NCI-H226 (cell line): ENCODE data around the gene TRAFD1.
"Not testable (repeated sequence)": the region's sequence is repeated elsewhere in the genome, so short reads cannot be mapped to it uniquely, and the experiment has no call there.

Source experiments
- DNase-seq: peaks from one replicate; pipeline ENCODE4 v3.0.0-alpha.2; 2015

The TRAFD1 gene, protein sequence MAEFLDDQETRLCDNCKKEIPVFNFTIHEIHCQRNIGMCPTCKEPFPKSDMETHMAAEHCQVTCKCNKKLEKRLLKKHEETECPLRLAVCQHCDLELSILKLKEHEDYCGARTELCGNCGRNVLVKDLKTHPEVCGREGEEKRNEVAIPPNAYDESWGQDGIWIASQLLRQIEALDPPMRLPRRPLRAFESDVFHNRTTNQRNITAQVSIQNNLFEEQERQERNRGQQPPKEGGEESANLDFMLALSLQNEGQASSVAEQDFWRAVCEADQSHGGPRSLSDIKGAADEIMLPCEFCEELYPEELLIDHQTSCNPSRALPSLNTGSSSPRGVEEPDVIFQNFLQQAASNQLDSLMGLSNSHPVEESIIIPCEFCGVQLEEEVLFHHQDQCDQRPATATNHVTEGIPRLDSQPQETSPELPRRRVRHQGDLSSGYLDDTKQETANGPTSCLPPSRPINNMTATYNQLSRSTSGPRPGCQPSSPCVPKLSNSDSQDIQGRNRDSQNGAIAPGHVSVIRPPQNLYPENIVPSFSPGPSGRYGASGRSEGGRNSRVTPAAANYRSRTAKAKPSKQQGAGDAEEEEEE

DNA sequence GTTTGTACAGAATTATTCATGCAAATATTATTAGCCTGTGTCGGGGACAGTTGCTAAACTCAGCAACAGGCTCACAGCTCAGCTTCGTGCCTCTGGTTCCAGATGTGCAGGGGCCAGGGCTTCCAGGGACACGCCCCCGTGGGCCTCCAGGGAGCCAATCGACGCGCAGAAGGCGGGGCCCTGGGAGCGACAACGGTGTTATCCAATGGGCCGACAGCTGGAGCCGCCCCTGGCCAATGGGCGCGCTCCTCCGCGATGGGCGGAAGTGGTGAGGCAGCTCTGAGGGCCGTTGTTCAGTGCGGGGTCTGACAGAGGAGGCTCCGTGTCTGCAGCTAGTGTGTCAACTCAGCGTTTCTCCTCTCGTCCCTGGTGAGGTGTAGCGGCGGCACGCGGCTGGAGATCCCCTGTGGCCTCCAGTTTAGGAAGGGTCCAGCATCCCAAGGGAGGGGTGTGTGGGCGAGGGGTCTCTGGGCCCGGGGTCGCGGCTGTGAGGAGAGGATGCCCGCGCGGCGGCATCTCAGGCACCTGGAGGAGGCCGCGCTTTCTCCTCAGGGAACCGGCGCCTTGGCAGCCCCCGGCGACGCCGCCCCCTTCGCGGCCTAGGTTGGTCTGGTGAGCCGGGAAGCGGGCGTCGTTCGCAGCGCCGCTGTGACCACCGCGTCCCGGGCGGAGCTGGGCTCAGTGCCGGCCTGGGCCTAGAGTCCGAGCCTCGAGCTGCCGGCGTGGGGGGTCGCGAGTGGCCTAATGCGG, at the start of gene TRAFD1:
Gene TRAFD1 (plus strand): TSS at position 311 of the 750 bp plus-strand sequence. CDS start 4,963 bp downstream, outside the sequence.
- peak; percentile 96 for DNase-seq

DNA sequence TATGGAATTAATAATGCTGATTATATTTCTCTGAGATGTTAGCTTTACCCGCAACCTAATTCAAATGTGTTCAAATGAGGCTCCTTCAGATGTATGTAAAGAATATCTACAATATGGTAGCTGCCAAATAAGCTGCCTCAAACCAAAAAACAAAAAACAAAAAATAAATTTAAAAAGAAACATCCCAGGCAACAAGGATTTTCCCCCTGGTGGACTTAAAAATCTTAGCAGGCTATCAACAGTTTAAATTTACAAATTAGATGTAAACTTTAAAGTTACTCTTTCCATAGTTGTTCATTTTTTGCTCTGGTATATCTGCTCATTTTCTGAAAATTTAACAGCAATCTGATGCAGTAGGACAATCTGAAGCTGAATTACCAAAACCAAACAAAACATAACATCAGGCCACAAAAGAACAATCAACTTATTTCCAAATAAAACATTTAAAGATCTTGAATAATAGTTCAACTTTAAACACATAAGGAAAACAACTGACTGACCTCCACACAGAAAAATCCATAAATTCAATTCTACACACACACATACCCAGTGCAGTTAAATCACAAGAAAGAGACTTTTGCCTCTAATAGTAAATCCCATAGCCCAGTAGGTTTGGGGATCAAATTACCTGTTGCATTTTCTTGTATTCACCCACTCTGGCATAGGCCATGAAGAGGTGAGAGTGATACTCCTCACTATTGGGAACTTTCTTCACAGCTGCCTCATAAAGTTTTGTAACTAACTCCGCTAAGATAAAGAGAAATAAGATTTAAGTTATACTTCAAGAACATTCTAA, 38.1 kb upstream of the TRAFD1 start:
- no peak for DNase-seq

DNA sequence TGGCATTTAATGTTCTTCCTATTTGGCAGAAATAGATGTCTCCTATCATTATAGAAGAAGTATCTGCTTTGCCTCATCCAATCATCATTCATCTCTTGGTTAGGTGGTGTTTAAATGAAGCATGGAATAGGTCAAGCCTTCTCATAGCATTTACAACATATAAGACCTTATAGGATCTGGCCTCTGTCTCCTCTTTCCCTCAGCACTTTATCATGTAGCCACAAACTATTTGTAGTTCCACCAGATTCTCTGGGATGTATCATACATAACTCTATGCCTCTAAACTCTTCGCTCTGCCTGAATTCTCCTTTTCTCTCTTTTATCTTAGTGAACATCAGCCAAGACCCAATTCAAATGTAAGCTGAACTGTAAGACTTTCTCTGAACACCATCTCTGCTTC, 37.5 kb upstream of the TRAFD1 start:
- no peak for DNase-seq

DNA sequence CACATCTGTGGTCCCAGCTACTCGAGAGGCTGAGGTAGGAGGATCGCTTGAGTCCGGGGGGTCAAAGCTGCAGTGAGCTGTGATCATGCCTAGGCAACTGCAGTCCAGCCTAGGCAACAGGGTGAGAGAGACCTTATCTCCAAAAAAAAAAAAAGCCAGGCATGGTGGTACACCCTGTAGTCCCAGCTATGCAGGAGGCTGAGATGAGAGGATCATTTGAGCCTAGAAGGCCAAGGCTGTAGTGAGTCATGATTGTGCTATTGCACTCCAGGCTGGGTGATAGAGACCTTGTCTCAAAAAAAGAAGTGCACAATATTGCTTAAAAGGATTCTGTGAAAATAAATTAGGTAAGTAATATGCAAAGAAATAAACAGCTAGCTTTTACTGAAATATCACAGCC, 33.8 kb upstream of the TRAFD1 start:
- DNase-seq: no peak

DNA sequence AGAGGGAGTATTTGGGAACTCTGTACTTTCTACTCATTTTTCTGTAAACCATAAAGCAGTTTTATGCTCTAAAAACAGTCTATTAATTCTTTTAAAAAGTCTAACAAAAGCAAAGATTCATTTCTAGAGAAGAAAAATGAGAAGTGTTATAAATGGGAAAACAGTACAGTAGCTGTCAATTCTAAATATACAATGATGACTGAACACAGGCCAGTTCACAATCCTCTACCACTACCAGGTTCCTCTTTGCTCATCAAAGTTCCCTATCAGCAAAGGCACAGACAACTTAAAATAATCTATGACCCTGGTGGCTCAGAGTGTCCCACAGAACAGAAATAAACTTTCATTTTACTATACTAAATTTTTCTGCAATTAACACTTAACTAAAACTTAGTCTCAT, 29.3 kb upstream of the TRAFD1 start:
- DNase-seq: no peak

DNA sequence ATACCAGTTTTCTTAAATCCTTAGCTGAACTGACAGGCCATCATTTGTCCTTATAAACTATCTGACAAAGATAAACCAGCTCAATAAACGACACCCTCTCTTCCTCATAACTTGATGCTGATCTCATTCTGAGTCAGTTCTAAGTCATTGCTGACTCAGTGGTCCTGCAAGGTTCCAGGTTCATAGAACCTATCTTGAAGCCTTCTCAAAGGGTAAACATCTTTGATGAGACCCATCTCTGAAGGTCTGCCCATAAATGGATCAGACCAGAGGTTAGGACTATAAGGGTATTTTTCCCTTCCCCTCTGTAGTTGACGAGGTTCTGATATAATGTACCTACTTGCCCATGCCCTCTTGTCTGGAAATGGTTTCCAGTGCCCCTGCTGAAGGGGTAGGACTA, 28.7 kb upstream of the TRAFD1 start:
- peak; percentile 77 for DNase-seq

DNA sequence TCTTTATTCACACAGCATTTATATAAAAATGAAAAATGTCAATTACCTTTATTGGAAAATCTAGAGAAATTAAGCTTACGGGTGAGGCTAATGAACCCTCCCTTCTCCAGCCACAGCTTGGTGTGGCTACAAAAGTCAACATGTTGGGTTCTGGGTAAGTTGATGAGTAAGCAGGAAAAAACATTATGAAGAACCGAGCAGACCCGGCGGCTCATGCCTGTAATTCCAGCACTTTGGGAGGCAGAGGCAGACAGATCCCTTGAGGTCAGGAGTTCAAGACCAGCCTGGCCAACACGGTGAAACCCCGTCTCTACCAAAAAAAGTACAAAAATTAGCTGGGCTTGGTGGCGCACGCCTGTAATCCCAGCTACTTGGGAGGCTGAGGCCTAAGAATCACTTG, 27.7 kb upstream of the TRAFD1 start:
- no peak for DNase-seq

DNA sequence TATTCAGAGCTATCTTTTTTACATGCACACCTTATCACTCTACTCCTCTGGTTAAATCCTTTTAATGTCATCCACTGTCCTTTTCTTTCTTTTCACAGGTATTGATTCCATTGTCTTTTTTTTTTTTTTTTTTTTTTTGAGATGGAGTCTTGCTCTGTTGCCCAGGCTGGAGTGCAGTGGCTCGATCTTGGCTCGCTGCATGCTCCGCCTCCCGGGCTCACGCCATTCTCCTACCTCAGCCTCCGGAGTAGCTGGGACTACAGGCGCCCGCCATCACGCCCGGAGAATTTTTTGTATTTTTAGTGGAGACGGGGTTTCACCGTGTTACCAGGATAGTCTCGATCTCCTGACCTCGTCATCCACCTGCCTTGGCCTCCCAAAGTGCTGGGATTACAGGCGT, 24.9 kb upstream of the TRAFD1 start:
- DNase-seq: not testable (repeated sequence)

DNA sequence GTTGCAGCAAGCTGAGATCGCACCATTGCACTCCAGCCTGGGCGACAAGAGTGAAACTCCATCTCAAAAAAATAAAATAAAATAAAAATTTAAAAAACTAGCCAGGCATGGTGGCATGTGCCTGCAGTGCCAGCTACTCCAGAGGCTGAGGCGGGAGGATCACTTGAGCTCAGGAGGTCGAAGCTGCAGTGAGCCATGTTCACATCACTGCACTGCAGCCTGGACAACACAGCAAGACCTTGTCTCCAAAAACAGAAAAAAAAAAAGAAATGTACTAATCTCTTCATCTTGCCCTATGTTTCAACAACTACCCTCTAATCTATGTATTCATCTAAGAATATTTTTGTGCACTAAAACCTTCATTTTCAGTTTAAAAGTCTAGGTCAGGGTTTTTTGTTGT, 23.2 kb upstream of the TRAFD1 start:
- no peak for DNase-seq

DNA sequence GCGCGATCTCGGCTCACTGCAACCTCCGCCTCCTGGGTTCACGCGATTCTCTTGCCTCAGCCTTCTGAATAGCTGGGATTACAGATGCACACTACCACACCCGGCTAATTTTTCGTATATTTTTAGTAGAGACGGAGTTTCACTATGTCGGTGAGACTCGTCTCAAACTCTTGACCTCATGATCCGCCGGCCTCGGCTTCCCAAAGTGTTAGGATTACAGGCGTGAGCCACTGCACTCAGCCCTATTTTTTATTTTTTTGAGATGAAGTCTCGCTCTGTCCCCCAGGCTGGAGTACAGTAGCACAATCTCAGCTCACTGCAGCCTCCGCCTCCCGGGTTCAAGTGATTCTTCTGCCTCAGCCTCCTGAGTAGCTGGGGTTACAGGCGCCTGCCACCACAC, 22.6 kb upstream of the TRAFD1 start:
- not testable (repeated sequence) for DNase-seq

DNA sequence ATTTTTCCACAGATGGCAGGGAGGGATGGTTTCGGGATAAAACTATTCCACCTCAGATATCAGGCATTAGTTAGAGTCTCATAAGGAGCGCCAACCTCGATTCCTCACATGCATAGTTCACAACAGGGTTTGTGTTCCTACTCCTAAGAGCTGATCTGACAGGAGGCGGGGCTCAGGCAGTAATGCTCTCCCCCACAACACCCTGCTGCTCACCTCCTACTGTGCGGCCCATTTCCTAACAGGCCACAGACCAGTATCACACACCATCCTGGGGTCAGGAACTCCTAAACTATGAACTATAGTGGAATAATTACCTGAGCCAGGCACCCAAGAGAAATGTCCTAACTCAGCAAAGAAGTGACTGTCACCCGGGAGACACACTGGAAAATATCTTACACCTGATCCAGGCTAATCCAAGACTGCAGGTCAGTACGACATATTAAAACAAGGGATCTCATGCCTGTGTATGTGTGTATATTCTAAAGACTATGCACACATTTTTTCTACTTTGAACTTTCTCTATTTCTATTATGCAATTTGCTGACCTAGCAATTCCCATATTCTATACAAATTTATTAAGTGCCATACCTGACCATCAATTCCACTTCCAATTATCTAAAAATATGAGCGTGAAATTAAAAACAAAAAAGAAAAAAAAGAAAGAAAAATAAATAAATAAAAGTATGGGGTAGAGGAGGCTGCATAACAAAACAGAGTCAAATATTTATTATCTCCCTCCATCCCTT, 21.4 kb upstream of the TRAFD1 start:
- no peak for DNase-seq

DNA sequence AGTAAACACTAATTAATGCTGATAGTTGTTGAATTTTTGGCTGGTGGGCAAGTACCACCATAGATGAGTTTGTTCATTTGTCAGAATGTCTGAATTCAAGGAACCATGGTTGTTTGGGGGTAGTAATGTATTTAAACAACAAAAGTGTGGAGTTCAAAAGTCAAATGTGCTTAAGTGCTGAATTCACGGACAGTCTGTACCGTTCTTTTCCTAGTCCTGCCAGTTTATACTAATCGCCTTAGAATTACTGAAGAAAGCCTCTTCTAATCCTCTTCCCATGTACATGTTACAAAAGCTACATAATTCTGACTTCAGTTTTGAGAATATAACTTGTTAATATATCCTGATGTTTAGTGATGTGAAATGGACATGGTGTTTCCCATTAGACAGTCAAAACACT, 19.5 kb upstream of the TRAFD1 start:
- DNase-seq: no peak

DNA sequence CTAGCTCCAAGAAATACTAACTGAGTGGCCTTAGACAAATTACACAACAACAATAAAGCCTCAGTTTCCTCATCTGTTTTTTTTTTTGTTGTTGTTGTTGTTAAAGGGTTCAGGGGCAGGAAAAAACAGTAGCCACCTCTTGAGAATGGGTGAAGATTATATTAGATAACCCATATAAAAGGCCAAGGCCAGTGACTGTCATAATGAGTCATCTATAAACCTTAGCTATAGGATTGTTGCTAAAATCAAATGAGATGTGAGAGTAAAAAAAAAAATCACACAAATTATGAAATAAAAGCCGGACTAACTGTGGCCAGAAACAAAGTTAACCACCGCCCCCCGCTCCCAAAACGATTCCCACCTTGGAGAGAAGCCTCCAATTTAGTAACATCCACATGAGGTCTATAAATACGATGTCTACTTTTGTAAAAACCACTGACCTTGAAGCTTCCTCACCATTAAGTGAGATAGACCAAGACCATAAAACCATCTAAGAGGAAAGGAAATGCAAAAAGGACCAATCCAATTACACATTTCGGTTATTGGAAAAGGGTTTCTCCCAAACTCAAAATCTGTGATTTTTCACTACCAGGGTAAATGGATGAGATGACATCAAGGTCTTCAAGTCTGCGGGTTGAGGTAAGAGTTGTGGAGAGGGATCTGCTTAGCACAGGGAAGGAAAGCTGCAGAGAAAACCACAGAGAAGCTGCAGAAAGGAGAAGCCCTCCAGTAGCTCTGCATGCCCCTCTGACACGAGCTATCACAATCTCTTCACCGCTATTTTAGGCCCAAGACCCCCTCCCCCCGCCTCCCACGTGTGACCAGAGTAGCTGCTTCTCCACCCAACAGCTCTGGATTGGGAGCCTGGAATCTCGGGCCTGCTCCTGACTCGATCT, 17.8 kb upstream of the TRAFD1 start:
- DNase-seq: no peak

DNA sequence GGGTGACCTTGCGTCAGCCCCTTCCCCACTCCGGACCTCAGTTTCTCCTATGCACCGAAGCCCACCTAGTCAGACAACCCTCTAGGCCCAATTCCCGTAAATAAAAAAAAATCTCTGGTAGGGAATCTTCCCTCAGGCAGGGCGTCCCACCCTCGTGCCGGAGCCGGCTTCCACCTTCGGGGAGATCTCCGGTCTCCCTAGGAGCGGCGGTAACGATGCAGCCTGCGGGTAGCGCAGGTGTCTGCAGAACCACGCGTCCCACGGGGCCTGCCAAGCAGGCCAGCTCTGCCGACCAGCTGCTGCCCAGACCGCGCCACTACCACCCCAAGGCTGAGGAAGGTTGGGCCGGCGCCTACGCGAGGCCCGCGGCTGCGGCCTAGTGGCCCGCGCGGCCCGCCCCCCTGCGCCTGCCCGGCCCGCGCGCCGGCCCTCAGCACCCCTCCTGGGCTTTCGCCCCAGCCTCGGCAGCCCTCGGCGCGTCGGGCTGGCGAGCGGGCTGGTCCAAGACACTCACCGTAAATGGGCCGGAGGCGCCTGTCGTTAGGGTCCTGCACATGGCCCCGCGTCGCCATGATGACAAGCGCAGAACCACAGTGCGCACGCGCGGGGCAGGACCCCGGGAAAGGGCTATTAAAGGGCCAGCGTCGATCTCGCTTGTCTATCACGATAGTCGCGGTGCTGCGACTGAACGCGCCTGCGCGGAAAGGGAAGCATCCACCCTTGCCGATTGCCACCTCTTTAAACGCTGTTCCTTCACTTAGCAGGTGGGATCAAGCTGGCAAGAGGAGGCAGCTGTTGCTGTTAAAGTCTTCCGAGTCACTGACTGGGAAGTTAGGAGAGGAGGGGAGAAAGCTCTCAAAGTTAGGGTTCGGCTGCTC, 16.9 kb upstream of the TRAFD1 start, which contains the start of gene NAA25:
Gene NAA25 (minus strand): TSS at position 582 of the 878 bp plus-strand sequence. CDS start 10 bp downstream, at position 572.
- peak; percentile 81 for DNase-seq

DNA sequence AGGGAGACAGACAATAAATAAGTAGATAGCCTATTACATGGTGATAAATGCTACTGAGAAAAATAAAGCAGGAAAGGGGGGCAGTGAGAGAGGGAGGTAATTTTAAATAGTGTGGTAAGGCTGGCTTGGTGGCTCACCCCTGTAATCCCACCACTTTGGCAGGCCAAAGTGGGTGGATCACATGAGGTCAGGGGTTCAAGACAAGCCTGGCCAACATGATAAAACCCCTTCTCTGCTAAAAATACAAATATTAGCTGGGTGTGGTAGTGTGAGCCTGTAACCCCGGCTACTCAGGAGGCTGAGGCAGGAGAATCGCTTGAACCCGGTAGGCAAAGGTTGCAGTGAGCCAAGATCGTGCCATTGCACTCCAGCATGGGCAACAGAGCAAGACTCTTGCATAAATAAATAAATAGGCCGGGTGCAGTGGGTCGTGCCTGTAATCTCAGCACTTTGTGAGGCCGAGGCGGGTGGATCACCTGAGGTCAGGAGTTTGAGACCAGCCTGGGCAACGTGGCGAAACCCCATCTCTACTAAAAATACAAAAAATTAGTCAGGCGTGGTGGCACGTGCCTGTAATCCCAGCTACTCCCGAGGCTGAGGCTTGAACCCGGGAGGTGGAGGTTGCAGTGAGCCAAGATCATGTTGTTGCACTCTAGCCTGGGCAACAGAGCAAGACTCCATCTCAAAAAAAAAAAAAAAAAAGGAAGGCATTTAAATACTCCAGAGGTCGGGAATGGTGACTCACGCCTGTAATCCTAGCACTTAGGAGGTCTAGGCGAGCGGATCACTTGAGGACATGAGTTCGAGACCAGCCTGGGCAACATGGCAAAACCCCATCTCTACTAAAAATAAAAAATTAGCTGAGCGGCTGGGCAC, 14.3 kb upstream of the TRAFD1 start:
- DNase-seq: not testable (repeated sequence)

DNA sequence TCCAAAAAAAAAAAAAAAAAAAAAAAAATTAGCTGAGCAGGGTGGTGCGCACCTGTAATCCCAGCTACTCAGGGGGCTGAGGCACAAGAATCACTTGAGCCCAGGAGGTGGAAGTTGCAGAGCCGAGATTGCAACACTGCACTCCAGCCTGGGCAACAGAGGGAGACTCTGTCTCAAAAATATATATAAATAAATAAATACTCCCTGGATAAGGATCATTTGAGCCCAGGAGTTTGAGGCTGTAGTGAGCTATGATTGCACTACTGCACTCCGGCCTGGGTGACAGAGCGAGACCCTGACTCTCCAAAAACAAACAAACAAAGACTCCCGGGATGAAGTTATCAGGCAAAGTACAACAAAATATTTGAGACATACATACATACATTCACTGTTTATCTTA, 13.4 kb upstream of the TRAFD1 start:
- peak; percentile 17 for DNase-seq

DNA sequence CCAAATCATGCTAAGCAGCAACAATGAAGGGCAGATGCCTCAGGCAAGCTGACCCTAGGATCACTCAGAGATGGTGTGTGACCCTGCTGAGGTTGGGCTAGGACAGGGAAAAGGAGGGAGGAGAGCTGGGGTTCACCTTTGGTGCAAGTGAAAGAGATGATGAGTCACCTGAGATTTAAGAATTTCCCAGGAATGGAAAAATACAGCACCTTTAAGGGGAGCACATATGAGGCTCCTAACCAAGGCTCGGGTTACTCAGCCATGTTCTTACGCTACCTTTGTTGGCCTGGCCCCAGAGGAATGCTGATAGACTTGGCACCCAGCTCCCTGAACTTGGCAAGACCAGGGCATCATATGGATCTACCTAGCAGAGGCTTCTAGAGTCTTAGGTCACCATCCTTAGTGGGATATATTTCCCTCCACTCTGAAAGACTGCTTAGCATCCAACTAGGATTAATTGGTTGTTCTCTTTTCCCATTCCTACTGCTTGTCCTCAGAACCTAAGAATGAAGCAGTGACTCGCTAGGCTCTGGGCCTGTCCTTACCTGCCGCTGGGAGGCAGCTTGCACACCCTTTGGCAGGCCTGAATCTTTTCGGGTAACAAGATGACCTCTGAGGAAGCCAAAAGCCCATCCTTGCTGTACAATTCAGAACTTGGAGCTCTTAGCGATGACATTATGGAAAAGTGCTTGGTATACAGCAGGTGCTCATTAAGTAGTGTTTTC, 12.8 kb upstream of the TRAFD1 start:
- DNase-seq: peak; percentile 94
